Measurements from ENCODE around the gene MYL9.
"Not testable (repeated sequence)": the region's sequence is repeated elsewhere in the genome, so short reads cannot be mapped to it uniquely, and the experiment has no call there.

DNA sequence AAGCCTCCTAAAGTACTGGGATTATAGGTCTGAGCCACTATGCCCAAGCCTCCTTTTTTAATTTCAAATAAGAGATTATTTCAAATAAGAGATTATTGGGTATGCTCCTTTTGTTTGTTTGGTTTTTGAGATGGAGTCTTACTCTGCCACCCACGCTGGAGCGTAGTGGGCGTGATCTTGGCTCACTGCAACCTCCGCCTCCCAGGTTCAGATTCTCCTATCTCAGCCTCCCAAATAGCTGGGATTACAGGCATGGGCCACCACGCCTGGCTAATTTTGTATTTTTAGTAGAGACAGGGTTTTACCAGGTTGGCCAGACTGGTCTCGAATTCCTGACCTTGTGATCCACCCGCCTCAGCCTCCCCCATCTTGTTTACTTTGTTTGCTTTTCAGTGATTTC lies 18.9 kb upstream of the MYL9 start:
- TF ChIP-seq, protein P1, sequence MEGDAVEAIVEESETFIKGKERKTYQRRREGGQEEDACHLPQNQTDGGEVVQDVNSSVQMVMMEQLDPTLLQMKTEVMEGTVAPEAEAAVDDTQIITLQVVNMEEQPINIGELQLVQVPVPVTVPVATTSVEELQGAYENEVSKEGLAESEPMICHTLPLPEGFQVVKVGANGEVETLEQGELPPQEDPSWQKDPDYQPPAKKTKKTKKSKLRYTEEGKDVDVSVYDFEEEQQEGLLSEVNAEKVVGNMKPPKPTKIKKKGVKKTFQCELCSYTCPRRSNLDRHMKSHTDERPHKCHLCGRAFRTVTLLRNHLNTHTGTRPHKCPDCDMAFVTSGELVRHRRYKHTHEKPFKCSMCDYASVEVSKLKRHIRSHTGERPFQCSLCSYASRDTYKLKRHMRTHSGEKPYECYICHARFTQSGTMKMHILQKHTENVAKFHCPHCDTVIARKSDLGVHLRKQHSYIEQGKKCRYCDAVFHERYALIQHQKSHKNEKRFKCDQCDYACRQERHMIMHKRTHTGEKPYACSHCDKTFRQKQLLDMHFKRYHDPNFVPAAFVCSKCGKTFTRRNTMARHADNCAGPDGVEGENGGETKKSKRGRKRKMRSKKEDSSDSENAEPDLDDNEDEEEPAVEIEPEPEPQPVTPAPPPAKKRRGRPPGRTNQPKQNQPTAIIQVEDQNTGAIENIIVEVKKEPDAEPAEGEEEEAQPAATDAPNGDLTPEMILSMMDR (IDR thresholded peaks at IDR 0.05), result not testable (repeated sequence)
- TF ChIP-seq EZH2 (IDR thresholded peaks at IDR 0.05; ENCODE audit: borderline replicate concordance, insufficient read depth, low read depth, low read length, poor library complexity, severe bottlenecking), result not testable (repeated sequence)

All from B cell (primary cell).